Ishikawa (cell line): ENCODE measurements around the gene BAG1.
A peak's percentile ranks its signal among the peaks of the same experiment; 100 is the strongest.

Source experiments
- CEBPB ChIP-seq: IDR thresholded peaks from 2 replicates; pipeline ENCODE4 v1.6.1; 2012
- CREB1 ChIP-seq: IDR thresholded peaks from 2 replicates; pipeline ENCODE4 v1.6.1; 2012; ENCODE audit warnings: low read depth
- EGR1 ChIP-seq: IDR thresholded peaks from 2 replicates; pipeline ENCODE4 v1.6.1; 2012
- EP300 ChIP-seq: IDR thresholded peaks from 2 replicates; pipeline ENCODE4 v1.6.1; 2012; ENCODE audit warnings: borderline replicate concordance
- FOXM1 ChIP-seq: IDR thresholded peaks from 2 replicates; pipeline ENCODE4 v1.6.1; 2012; ENCODE audit warnings: low read depth, borderline replicate concordance
- MAX ChIP-seq: IDR thresholded peaks from 2 replicates; pipeline ENCODE4 v1.6.1; 2012
- NFIC ChIP-seq: IDR thresholded peaks from 2 replicates; pipeline ENCODE4 v1.6.1; 2012
- RAD21 ChIP-seq: IDR thresholded peaks from 2 replicates; pipeline ENCODE4 v1.6.1; 2012; ENCODE audit warnings: low read depth
- TAF1 ChIP-seq: IDR thresholded peaks from 2 replicates; pipeline ENCODE4 v1.6.1; 2012; ENCODE audit warnings: low read depth, mild to moderate bottlenecking
- TCF12 ChIP-seq: IDR thresholded peaks from 2 replicates; pipeline ENCODE4 v1.6.1; 2012; ENCODE audit warnings: low read depth
- TEAD4 ChIP-seq: IDR thresholded peaks from 2 replicates; pipeline ENCODE4 v1.6.1; 2012
- USF1 ChIP-seq: IDR thresholded peaks from 2 replicates; pipeline ENCODE4 v1.6.1; 2012
- YY1 ChIP-seq: IDR thresholded peaks from 2 replicates; pipeline ENCODE4 v1.6.1; 2012; ENCODE audit warnings: low read depth
- ZBTB7A ChIP-seq: IDR thresholded peaks from 2 replicates; pipeline ENCODE4 v1.6.1; 2012; ENCODE audit warnings: low read depth
- TF ChIP-seq, protein P1 (sequence below): IDR thresholded peaks from 2 replicates; pipeline ENCODE4 v1.6.1; 2012; ENCODE audit warnings: low read depth, mild to moderate bottlenecking

BAG1 gene

DNA sequence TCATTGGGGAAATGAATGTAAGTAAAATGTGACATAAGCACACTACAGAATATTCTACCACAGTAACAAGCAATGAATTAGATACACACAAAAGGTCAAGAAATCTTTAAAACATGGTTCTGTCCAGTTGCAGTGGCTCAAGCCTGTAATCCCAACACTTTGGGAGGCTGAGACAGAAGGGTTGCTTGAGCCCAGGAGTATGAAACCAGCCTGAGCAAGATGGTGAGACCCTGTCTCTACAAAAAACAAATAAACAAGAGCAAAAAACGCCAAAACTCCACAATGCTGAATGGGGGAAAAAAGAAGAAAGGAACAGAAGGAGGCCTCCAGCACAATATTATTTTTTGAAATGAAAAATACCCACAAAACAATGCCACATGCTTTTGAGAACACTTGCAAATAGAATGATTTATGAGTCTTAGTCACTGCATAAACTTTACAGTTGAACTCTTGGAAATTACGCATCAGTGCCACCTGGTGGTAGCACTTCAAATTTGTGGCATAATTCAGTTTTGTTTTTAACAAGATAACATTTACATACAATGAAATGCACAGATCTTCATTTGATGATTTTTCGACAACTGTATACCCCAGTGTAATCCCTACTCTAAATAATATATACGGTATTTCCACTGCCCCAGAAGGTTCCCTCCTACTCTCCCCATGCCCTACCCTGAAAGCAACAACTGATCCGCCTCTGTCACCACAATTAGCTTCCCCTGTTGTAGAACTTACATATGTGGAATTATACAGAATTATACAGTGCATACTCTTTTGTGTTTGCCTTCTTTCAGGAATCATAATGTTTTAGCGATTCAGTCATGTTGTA, 39.0 kb downstream of the BAG1 start:
- TF ChIP-seq RAD21 (peak; percentile 93), CEBPB (no peak), TEAD4 (peak; percentile 19; the same call in 1 of the 2 replicates), FOXM1 (peak; percentile 56; the same call in 1 of the 2 replicates), CREB1 (no peak)

- TF ChIP-seq RAD21 (peak; percentile 50), TCF12 (no peak), CREB1 (no peak)
Measured at GRCh38 chr9:33223696-33224095, 40.8 kb downstream of the BAG1 start.

GRCh38 chr9:33222031-33222430, 42.5 kb downstream of the BAG1 start:
- TF ChIP-seq EGR1 (no peak), MAX (no peak), ZBTB7A (no peak), CREB1 (no peak), USF1 (no peak)

DNA sequence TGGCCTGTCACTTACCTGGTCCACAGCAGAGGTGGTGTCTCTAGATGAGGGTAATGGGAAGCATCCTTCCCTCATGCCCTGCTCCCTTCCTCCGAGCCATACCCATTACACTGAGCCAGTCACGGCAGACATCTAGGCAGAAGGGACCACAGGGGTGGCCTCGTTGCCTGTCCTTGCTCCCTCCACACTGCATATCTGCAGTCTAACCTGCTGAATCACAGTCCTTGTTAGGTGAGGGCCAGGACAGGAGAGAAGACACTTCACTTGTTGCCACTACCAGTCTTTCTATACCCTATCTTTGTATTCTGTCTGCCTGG, 43.0 kb downstream of the BAG1 start:
- TF ChIP-seq TEAD4 (no peak), MAX (no peak), NFIC (no peak), EGR1 (no peak), ZBTB7A (no peak), FOXM1 (no peak), CEBPB (no peak), YY1 (no peak), USF1 (no peak), TAF1 (no peak)

- no peak for TF ChIP-seq NFIC
- no peak for TF ChIP-seq TAF1
- TF ChIP-seq, protein P1, sequence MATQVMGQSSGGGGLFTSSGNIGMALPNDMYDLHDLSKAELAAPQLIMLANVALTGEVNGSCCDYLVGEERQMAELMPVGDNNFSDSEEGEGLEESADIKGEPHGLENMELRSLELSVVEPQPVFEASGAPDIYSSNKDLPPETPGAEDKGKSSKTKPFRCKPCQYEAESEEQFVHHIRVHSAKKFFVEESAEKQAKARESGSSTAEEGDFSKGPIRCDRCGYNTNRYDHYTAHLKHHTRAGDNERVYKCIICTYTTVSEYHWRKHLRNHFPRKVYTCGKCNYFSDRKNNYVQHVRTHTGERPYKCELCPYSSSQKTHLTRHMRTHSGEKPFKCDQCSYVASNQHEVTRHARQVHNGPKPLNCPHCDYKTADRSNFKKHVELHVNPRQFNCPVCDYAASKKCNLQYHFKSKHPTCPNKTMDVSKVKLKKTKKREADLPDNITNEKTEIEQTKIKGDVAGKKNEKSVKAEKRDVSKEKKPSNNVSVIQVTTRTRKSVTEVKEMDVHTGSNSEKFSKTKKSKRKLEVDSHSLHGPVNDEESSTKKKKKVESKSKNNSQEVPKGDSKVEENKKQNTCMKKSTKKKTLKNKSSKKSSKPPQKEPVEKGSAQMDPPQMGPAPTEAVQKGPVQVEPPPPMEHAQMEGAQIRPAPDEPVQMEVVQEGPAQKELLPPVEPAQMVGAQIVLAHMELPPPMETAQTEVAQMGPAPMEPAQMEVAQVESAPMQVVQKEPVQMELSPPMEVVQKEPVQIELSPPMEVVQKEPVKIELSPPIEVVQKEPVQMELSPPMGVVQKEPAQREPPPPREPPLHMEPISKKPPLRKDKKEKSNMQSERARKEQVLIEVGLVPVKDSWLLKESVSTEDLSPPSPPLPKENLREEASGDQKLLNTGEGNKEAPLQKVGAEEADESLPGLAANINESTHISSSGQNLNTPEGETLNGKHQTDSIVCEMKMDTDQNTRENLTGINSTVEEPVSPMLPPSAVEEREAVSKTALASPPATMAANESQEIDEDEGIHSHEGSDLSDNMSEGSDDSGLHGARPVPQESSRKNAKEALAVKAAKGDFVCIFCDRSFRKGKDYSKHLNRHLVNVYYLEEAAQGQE: no peak
- TF ChIP-seq MAX: no peak
- no peak for TF ChIP-seq EP300
- TF ChIP-seq USF1: no peak
- no peak for TF ChIP-seq EGR1
- no peak for TF ChIP-seq CEBPB
- TF ChIP-seq FOXM1: no peak
- TF ChIP-seq RAD21: no peak
- TF ChIP-seq ZBTB7A: no peak
- no peak for TF ChIP-seq TCF12
- no peak for TF ChIP-seq CREB1
- TF ChIP-seq YY1: no peak
- TF ChIP-seq TEAD4: no peak
Measured at GRCh38 chr9:33220681-33221567, 43.6 kb downstream of the BAG1 start.

GRCh38 chr9:33211695-33212393, 52.7 kb downstream of the BAG1 start:
- TF ChIP-seq TAF1 (no peak), TEAD4 (no peak), CEBPB (no peak), NFIC (no peak), TCF12 (no peak)
- TF ChIP-seq, protein P1: no peak
